HCT116 (cell line): ENCODE measurements around the gene NID2. TPM values are rescaled to one million over a fixed set of nuclear protein-coding genes. Genes with fewer than 3 reads are reported as not detected.
A peak's percentile ranks its signal among the peaks of the same experiment; 100 is the strongest.

Experiments
- ATAC-seq: fragments of 200-7000 bp; cut with Tn5 transposase; 2 replicates; pipeline ENCODE4 v1.9.1; 2020; ENCODE audit warnings: mild to moderate bottlenecking, moderate library complexity
- BruUV-seq: library from RNA; stranded (reverse); fragments of 400-500 nt; replicated peaks from 2 replicates; lab custom pipeline; 2021; lab: Mats Ljungman, UMichigan
- CTCF ChIA-PET: fragments of 300-600 bp; sonication (Branson Sonifier 250); formaldehyde crosslinking; loops from one replicate; lab custom pipeline; 2021; ENCODE audit warnings: antibody characterized with exemption; lab: Charles Lee
- POLR2A ChIA-PET: fragments of 300-600, 350-600 bp; sonication (Branson Sonifier 250); formaldehyde crosslinking; loops from one replicate; lab custom pipeline; 2021; ENCODE audit warnings: antibody characterized with exemption; lab: Charles Lee
- RAD21 ChIA-PET, 2 experiments: fragments of 300-600 bp; sonication (Branson Sonifier 250); formaldehyde crosslinking; loops; one replicate each; lab custom pipeline; 2023; ENCODE audit warnings: low total read pairs in 2 of 2; ENCODE audit not compliant: uncharacterized antibody in 2 of 2, unreplicated experiment in 2 of 2, low non-redundant PET in 1 of 2; lab: Charles Lee
- DNase-seq: peaks from one replicate; pipeline ENCODE4 v3.0.0-alpha.2; 2010; ENCODE audit warnings: low read depth, low spot score
- H2AFZ ChIP-seq: fragments of 200-600 bp; shearing (Covaris generic), sonication (generic); 2 replicates; pipeline ENCODE4 v1.6.1; 2017; ENCODE audit warnings: low read depth, mixed run types, mixed read lengths, antibody characterized with exemption, low read length; ENCODE audit not compliant: poor library complexity, severe bottlenecking
- H3K27ac ChIP-seq: 2 replicates; pipeline ENCODE4 v1.5.1; 2012; ENCODE audit warnings: low read depth, low read length
- H3K27me3 ChIP-seq: fragments of 200-600 bp; sonication (generic); 2 replicates; pipeline ENCODE4 v1.6.1; 2016; ENCODE audit warnings: mixed run types, low read length, mixed read lengths; ENCODE audit not compliant: insufficient read depth
- H3K36me3 ChIP-seq, 2 experiments: fragments of 200-500 bp in 1 of 2; fragments of 200-600 bp in 1 of 2; sonication (Bioruptor generic) in 1 of 2; sonication (generic) in 1 of 2; 2 replicates each; pipeline versions ENCODE4 v1.5.1 to v1.6.1; 2014 to 2016; ENCODE audit warnings: low read length in 2 of 2, inconsistent platforms in 1 of 2, mixed read lengths in 1 of 2, mixed run types in 1 of 2; ENCODE audit not compliant: insufficient read depth in 2 of 2, control insufficient read depth in 1 of 2
- H3K4me1 ChIP-seq, 2 experiments: fragments of 200-600 bp in 1 of 2; sonication (generic) in 1 of 2; 2 replicates each; pipeline versions ENCODE4 v1.5.1 to v1.6.1; 2012 to 2017; ENCODE audit warnings: low read length in 2 of 2, inconsistent platforms in 1 of 2, mild to moderate bottlenecking in 1 of 2, mixed read lengths in 1 of 2, mixed run types in 1 of 2, moderate library complexity in 1 of 2; ENCODE audit not compliant: insufficient read depth in 2 of 2, control insufficient read depth in 1 of 2
- H3K4me2 ChIP-seq: fragments of 200-600 bp; sonication (generic); 2 replicates; pipeline ENCODE4 v1.6.1; 2017; ENCODE audit warnings: mixed run types, low read length, mixed read lengths
- H3K4me3 ChIP-seq, 2 experiments: fragments of 200-600 bp in 1 of 2; sonication (generic) in 1 of 2; replicated peaks in 1 of 2; 2 replicates each; pipeline ENCODE4 v1.5.1; 2011 to 2016; ENCODE audit warnings: low read length in 2 of 2, control low read depth in 1 of 2, low read depth in 1 of 2, mild to moderate bottlenecking in 1 of 2, mixed read lengths in 1 of 2, mixed run types in 1 of 2
- H3K79me2 ChIP-seq: fragments of 200-600 bp; sonication (generic); 2 replicates; pipeline ENCODE4 v1.6.1; 2017; ENCODE audit warnings: mild to moderate bottlenecking, mixed run types, low read length, moderate library complexity, mixed read lengths; ENCODE audit not compliant: insufficient read depth
- H3K9ac ChIP-seq: fragments of 200-600 bp; sonication (generic); 2 replicates; pipeline ENCODE4 v1.6.1; 2016; ENCODE audit warnings: low read length, mixed read lengths
- H3K9me2 ChIP-seq: fragments of 200-600 bp; sonication (generic), shearing (Covaris generic); 2 replicates; pipeline ENCODE4 v1.6.1; 2017; ENCODE audit warnings: mixed run types, mild to moderate bottlenecking, moderate library complexity; ENCODE audit not compliant: insufficient read depth
- H3K9me3 ChIP-seq, 2 experiments: fragments of 200-500 bp in 1 of 2; fragments of 200-600 bp in 1 of 2; sonication (Bioruptor generic) in 1 of 2; sonication (generic) in 1 of 2; 2 replicates each; pipeline ENCODE4 v1.6.1; 2014 to 2017; ENCODE audit warnings: low read length in 2 of 2, mixed read lengths in 2 of 2, inconsistent platforms in 1 of 2, low read depth in 1 of 2, mild to moderate bottlenecking in 1 of 2, mixed run types in 1 of 2, moderate library complexity in 1 of 2; ENCODE audit not compliant: control insufficient read depth in 1 of 2, insufficient read depth in 1 of 2
- H4K20me1 ChIP-seq: fragments of 200-600 bp; sonication (generic), shearing (Covaris generic); 2 replicates; pipeline ENCODE4 v1.6.1; 2017; ENCODE audit warnings: mixed run types, mild to moderate bottlenecking, moderate library complexity; ENCODE audit not compliant: insufficient read depth
- CBX3 ChIP-seq: IDR thresholded peaks from 2 replicates; pipeline ENCODE4 v1.6.1; 2012; ENCODE audit warnings: low read depth
- CEBPB ChIP-seq: IDR thresholded peaks from 2 replicates; pipeline ENCODE4 v1.6.1; 2012; ENCODE audit warnings: low read depth
- CTCF ChIP-seq, 3 experiments: fragments of 200-600 bp in 1 of 3; sonication (generic) in 1 of 3; IDR thresholded peaks in 2 of 3; conservative IDR thresholded peaks in 1 of 3; 2 replicates each; pipeline ENCODE4 v1.5.1; 2012 to 2017; ENCODE audit warnings: low read depth in 2 of 3, low read length in 2 of 3, antibody characterized with exemption in 1 of 3, borderline replicate concordance in 1 of 3, control low read depth in 1 of 3, mild to moderate bottlenecking in 1 of 3, mixed read lengths in 1 of 3, mixed run types in 1 of 3, moderate library complexity in 1 of 3; ENCODE audit not compliant: insufficient read depth in 1 of 3
- EZH2 ChIP-seq: fragments of 200-600 bp; sonication (generic); IDR thresholded peaks from 2 replicates; pipeline ENCODE4 v1.6.1; 2017; ENCODE audit warnings: antibody characterized with exemption, mixed run types
- EZH2phosphoT487 ChIP-seq: fragments of 200-600 bp; IDR thresholded peaks from 2 replicates; pipeline ENCODE4 v1.6.1; 2018; ENCODE audit warnings: antibody characterized with exemption, borderline replicate concordance
- JUND ChIP-seq: IDR thresholded peaks from 2 replicates; pipeline ENCODE4 v1.6.1; 2012
- RAD21 ChIP-seq: IDR thresholded peaks from 2 replicates; pipeline ENCODE4 v1.6.1; 2012; ENCODE audit warnings: low read depth, mild to moderate bottlenecking
- TCF7L2 ChIP-seq: IDR thresholded peaks from 2 replicates; pipeline ENCODE4 v1.7.0; 2011; ENCODE audit warnings: borderline replicate concordance, inconsistent platforms; ENCODE audit not compliant: insufficient read depth, insufficient read length; ENCODE audit errors: extremely low read depth
- YY1 ChIP-seq: IDR thresholded peaks from 2 replicates; pipeline ENCODE4 v1.6.1; 2011; ENCODE audit warnings: low read length, low read depth, moderate library complexity, mild to moderate bottlenecking; ENCODE audit not compliant: insufficient replicate concordance; ENCODE audit errors: extremely low read depth
- intact Hi-C: fragments of 100-400 bp; cut with micrococcal nuclease; formaldehyde crosslinking; loops from 2 replicates; pipeline ENCODE4 v1.10.0; 2022
- total RNA-seq: library from RNA; stranded (reverse); gene quantifications from one replicate; pipeline ENCODE4 v1.2.1, GENCODE V29; 2021; ENCODE audit not compliant: unreplicated experiment

Gene NID2
- total RNA-seq, 1 experiment from 2014 or later = 0.84 TPM

GRCh38 chr14:51979088-51979709 is 89.7 kb downstream of the NID2 start:
- intact Hi-C loops = loop anchor here (2.0 to 10.0 kb wide), 2 partner anchors 194 to 696 kb away; no protein-coding TSS in a partner anchor
- no peak overlapping the region for H3K27ac ChIP-seq
- no TSS peak for BruUV-seq
- no peaks in the 10 kb centered on the region for H3K9me2 ChIP-seq
- RAD21 ChIA-PET = interaction anchor here in 1 of 2 experiments (0.6 kb wide), 1 partner anchor 240 kb away, joined by 3 read pairs; no protein-coding TSS in a partner anchor
- no peaks in the 10 kb centered on the region for H3K27me3 ChIP-seq
- ATAC-seq (peak; percentile 98), DNase-seq (peak; percentile 72)
- CTCF ChIA-PET = interaction anchor here (0.6 to 2.0 kb wide), 14 partner anchors 10 to 327 kb away, joined by 3 to 18 read pairs (median 4); partner anchors contain the start of genes FRMD6 and RTRAF
- no peaks in the 10 kb centered on the region for H3K79me2 ChIP-seq
- POLR2A ChIA-PET = no interaction called here
- TF ChIP-seq RAD21 (peak; percentile 78), CBX3 (0 out of 2 replicates have a peak, but pooled peaks have one; percentile 36), TCF7L2 (no peak), EZH2phosphoT487 (no peak), YY1 (peak; percentile 15), EZH2 (no peak), CEBPB (no peak), JUND (no peak), CTCF (IDR thresholded peaks at IDR 0.05 in 2 of 3, conservative IDR thresholded peaks at IDR 0.05 in 1 of 3; ENCODE audit: borderline replicate concordance in 1 of 3, insufficient read depth in 1 of 3, low read depth in 2 of 3, low read length in 2 of 3) (peak; percentile 73 to 95 (median 87))
- peak overlapping the region; percentile 32 for H3K4me2 ChIP-seq
- H3K9ac ChIP-seq = no peak overlapping the region
- no peaks in the 10 kb centered on the region for H3K9me3 ChIP-seq
- H3K36me3 ChIP-seq = no peaks in the 10 kb centered on the region
- H3K4me3 ChIP-seq = no peak overlapping the region
- peaks cover 0 to 6% of the 10 kb centered on the region in 2 experiments; a peak in 1 of 4 replicates for H3K4me1 ChIP-seq
- peak overlapping the region; percentile 78 for H2AFZ ChIP-seq
- H4K20me1 ChIP-seq = no peaks in the 10 kb centered on the region
